Neural cell (in vitro differentiated cells): ENCODE results near the gene LPCAT1.

Experiments
- EP300 ChIP-seq: fragments of 450-650 bp; conservative IDR thresholded peaks from 2 replicates; pipeline ENCODE4 v1.6.1; 2014; ENCODE audit warnings: antibody characterized with exemption, mild to moderate bottlenecking, moderate library complexity; ENCODE audit not compliant: poor library complexity, severe bottlenecking
- EZH2 ChIP-seq: fragments of 200-600, 300-800 bp; shearing (Covaris generic), sonication (generic); IDR thresholded peaks from 2 replicates; pipeline ENCODE4 v1.6.1; 2014; ENCODE audit warnings: antibody characterized with exemption, low read length, borderline replicate concordance, mild to moderate bottlenecking; ENCODE audit not compliant: insufficient read depth, poor library complexity, severe bottlenecking
- POLR2AphosphoS5 ChIP-seq: IDR thresholded peaks from 2 replicates; pipeline ENCODE4 v1.6.1; 2012
- RAD21 ChIP-seq: fragments of 450-650 bp; conservative IDR thresholded peaks from 2 replicates; pipeline ENCODE4 v1.6.1; 2014; ENCODE audit warnings: antibody characterized with exemption, mild to moderate bottlenecking, moderate library complexity
- TAF1 ChIP-seq: IDR thresholded peaks from 2 replicates; pipeline ENCODE4 v1.6.1; 2012; ENCODE audit warnings: low read depth
- TF ChIP-seq, protein P1 (sequence below): fragments of 450-650 bp; IDR thresholded peaks from 2 replicates; pipeline ENCODE4 v1.5.1; 2014; ENCODE audit warnings: antibody characterized with exemption, mild to moderate bottlenecking, moderate library complexity; ENCODE audit not compliant: poor library complexity, severe bottlenecking

GRCh38 chr5:1561402-1561929 lies 37.7 kb upstream of the LPCAT1 start:
- no peak for TF ChIP-seq POLR2AphosphoS5
- TF ChIP-seq, protein P1, sequence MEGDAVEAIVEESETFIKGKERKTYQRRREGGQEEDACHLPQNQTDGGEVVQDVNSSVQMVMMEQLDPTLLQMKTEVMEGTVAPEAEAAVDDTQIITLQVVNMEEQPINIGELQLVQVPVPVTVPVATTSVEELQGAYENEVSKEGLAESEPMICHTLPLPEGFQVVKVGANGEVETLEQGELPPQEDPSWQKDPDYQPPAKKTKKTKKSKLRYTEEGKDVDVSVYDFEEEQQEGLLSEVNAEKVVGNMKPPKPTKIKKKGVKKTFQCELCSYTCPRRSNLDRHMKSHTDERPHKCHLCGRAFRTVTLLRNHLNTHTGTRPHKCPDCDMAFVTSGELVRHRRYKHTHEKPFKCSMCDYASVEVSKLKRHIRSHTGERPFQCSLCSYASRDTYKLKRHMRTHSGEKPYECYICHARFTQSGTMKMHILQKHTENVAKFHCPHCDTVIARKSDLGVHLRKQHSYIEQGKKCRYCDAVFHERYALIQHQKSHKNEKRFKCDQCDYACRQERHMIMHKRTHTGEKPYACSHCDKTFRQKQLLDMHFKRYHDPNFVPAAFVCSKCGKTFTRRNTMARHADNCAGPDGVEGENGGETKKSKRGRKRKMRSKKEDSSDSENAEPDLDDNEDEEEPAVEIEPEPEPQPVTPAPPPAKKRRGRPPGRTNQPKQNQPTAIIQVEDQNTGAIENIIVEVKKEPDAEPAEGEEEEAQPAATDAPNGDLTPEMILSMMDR, result no peak
- no peak for TF ChIP-seq TAF1
- TF ChIP-seq RAD21, result no peak
- TF ChIP-seq EP300, result no peak
- TF ChIP-seq EZH2, result no peak
